HepG2 (cell line): ENCODE measurements around the gene ASAP2. TPM values are rescaled to one million over a fixed set of nuclear protein-coding genes. Genes with fewer than 3 reads are reported as not detected.

Experiments used
- ATAC-seq: fragments of 200-7000 bp; cut with Tn5 transposase; 3 replicates; pipeline ENCODE4 v1.9.1; 2020; ENCODE audit warnings: mild to moderate bottlenecking, moderate library complexity
- BruUV-seq: library from RNA; stranded (reverse); fragments of 400-500 nt; replicated peaks from 2 replicates; lab custom pipeline; 2021; lab: Mats Ljungman, UMichigan
- CTCF ChIA-PET: fragments of 300-600 bp; formaldehyde crosslinking; extraction: SDS; loops from one replicate; lab custom pipeline; 2021; ENCODE audit warnings: low total read pairs, inconsistent platforms, low intra/inter-chr PET ratio; lab: Yijun Ruan, JAX
- POLR2A ChIA-PET: fragments of 350-600 bp; sonication (Branson Sonifier 250); formaldehyde crosslinking; loops from one replicate; lab custom pipeline; 2020; ENCODE audit warnings: antibody characterized with exemption, inconsistent platforms; lab: Yijun Ruan, JAX
- DNase-seq: peaks from one replicate; pipeline ENCODE4 v3.0.0-alpha.2; 2015; ENCODE audit warnings: low spot score
- FAIRE-seq: peaks from 3 replicates; lab custom pipeline; 2011; peaks lifted over from hg19 to GRCh38; lab: Jason Lieb, UNC
- H2AFZ ChIP-seq: one replicate; pipeline ENCODE4 v1.6.1; 2011; ENCODE audit warnings: low read length, inconsistent platforms
- H3K27ac ChIP-seq: fragments of 300-600 bp; 3 replicates; pipeline ENCODE4 v1.8.0; 2011; ENCODE audit warnings: mixed run types, mild to moderate bottlenecking, mixed read lengths, low read length, inconsistent platforms; ENCODE audit not compliant: insufficient read depth; ENCODE audit errors: extremely low read length
- H3K27me3 ChIP-seq, 2 experiments: fragments of 200-600 bp in 1 of 2; 2 replicates in 1 of 2; 3 replicates in 1 of 2; pipeline versions ENCODE4 v1.6.0 to v1.8.0; 2011; ENCODE audit warnings: low read length in 2 of 2, mild to moderate bottlenecking in 2 of 2, moderate library complexity in 2 of 2, inconsistent platforms in 1 of 2; ENCODE audit not compliant: insufficient read depth in 2 of 2, control insufficient read depth in 1 of 2
- H3K36me3 ChIP-seq, 2 experiments: fragments of 200-600 bp in 1 of 2; replicated peaks in 1 of 2; 2 replicates in 1 of 2; 3 replicates in 1 of 2; pipeline versions ENCODE4 v1.5.1 to v1.8.0; 2011; ENCODE audit warnings: low read length in 2 of 2, inconsistent platforms in 1 of 2; ENCODE audit not compliant: insufficient read depth in 2 of 2, control insufficient read depth in 1 of 2
- H3K4me1 ChIP-seq: 2 replicates; pipeline ENCODE4 v1.5.1; 2012; ENCODE audit warnings: low read length, inconsistent platforms; ENCODE audit not compliant: insufficient read depth
- H3K4me2 ChIP-seq: 2 replicates; pipeline ENCODE4 v1.6.0; 2011; ENCODE audit warnings: low read depth, low read length, inconsistent platforms
- H3K4me3 ChIP-seq, 3 experiments: fragments of 200-600 bp in 1 of 3; sonication (generic), shearing (Covaris generic) in 1 of 3; replicated peaks in 1 of 3; 2 replicates each; pipeline ENCODE4 v1.5.1; 2011 to 2016; ENCODE audit warnings: low read length in 3 of 3, inconsistent platforms in 2 of 3, low read depth in 2 of 3, mild to moderate bottlenecking in 2 of 3, control low read depth in 1 of 3, mixed read lengths in 1 of 3; ENCODE audit not compliant: insufficient read depth in 1 of 3
- H3K79me2 ChIP-seq: one replicate; pipeline ENCODE4 v1.6.1; 2011; ENCODE audit warnings: low read length, inconsistent platforms; ENCODE audit not compliant: insufficient read depth
- H3K9ac ChIP-seq: 2 replicates; pipeline ENCODE4 v1.6.0; 2011; ENCODE audit warnings: mild to moderate bottlenecking, low read depth, low read length, inconsistent platforms; ENCODE audit not compliant: insufficient read depth
- H3K9me3 ChIP-seq: 2 replicates; pipeline ENCODE4 v1.5.1; 2012; ENCODE audit warnings: mild to moderate bottlenecking, low read length
- H4K20me1 ChIP-seq: 2 replicates; pipeline ENCODE4 v1.6.0; 2011; ENCODE audit warnings: inconsistent platforms, mild to moderate bottlenecking, low read length, moderate library complexity; ENCODE audit not compliant: insufficient read depth
- ARNT2 ChIP-seq: sonication (generic); formaldehyde crosslinking; IDR thresholded peaks from 2 replicates; pipeline ENCODE4 v1.8.0; 2022; ENCODE audit warnings: mild to moderate bottlenecking, low read depth, missing genetic modification reagents, moderate library complexity
- CBFB ChIP-seq: sonication (generic); formaldehyde crosslinking; IDR thresholded peaks from 2 replicates; pipeline ENCODE4 v1.4.0; 2020; ENCODE audit warnings: missing genetic modification reagents
- NR2F6 ChIP-seq, 2 experiments: IDR thresholded peaks; 2 replicates each; pipeline ENCODE4 v1.6.1; 2016; ENCODE audit warnings: antibody characterized with exemption in 1 of 2, mild to moderate bottlenecking in 1 of 2
- SOX13 ChIP-seq, 3 experiments: fragments of 450-650 bp in 1 of 3; sonication (generic) in 1 of 3; formaldehyde crosslinking in 1 of 3; IDR thresholded peaks in 2 of 3; conservative IDR thresholded peaks in 1 of 3; 2 replicates each; pipeline versions ENCODE4 v1.5.0 to v1.6.1; 2016 to 2020; ENCODE audit warnings: antibody characterized with exemption in 1 of 3, mild to moderate bottlenecking in 1 of 3, missing compliant biosample characterization in 1 of 3, missing genetic modification reagents in 1 of 3, moderate library complexity in 1 of 3
- STAT6 ChIP-seq: sonication (generic); formaldehyde crosslinking; IDR thresholded peaks from 2 replicates; pipeline ENCODE4 v1.4.0; 2020; ENCODE audit warnings: missing genetic modification reagents, mild to moderate bottlenecking, borderline replicate concordance
- THAP11 ChIP-seq: IDR thresholded peaks from 2 replicates; pipeline ENCODE4 v1.6.1; 2016; ENCODE audit warnings: missing biosample characterization, missing genetic modification reagents
- TMF1 ChIP-seq: sonication (generic); formaldehyde crosslinking; IDR thresholded peaks from 2 replicates; pipeline ENCODE4 v1.8.1; 2022; ENCODE audit warnings: low read depth, missing genetic modification reagents
- ZNF609 ChIP-seq: sonication (generic); formaldehyde crosslinking; IDR thresholded peaks from 2 replicates; pipeline ENCODE4 v1.4.0; 2020; ENCODE audit warnings: mild to moderate bottlenecking, missing genetic modification reagents, borderline replicate concordance
- ZNF737 ChIP-seq: sonication (generic); formaldehyde crosslinking; IDR thresholded peaks from 2 replicates; pipeline ENCODE4 v1.5.0; 2020; ENCODE audit warnings: missing genetic modification reagents, mild to moderate bottlenecking, borderline replicate concordance
- ZNF781 ChIP-seq: sonication (generic); formaldehyde crosslinking; IDR thresholded peaks from 2 replicates; pipeline ENCODE4 v1.5.1; 2020; ENCODE audit warnings: borderline replicate concordance, mild to moderate bottlenecking, missing genetic modification reagents; ENCODE audit errors: not compliant biosample characterization
- WGBS: methylation state at CpG from one replicate; pipeline ENCODE4 v1.1.6; 2017; ENCODE audit warnings: low lambda C conversion rate; 5-methylcytosine and 5-hydroxymethylcytosine counted together
- in situ Hi-C: cut with HindIII; loops from 2 replicates; pipeline ENCODE4 v1.10.0; 2017; ENCODE audit warnings: low pct_unique_long_range_greater_than_20kb; ENCODE audit not compliant: extremely low pct_ligation_motif_present
- intact Hi-C: fragments of 100-400 bp; cut with micrococcal nuclease; formaldehyde crosslinking; loops from one replicate; pipeline ENCODE4 v1.10.0; 2022; ENCODE audit not compliant: unreplicated experiment
- polyA plus RNA-seq, 8 experiments: library from polyadenylated mRNA; depleted of rRNA in 3 of 8; stranded (reverse) in 7 of 8; unstranded in 1 of 8; fragments of >200 nt; fragmentation: Illumina TruSeq in 4 of 8; extraction: Trizol in 4 of 8; gene quantifications; 2 replicates each; pipeline versions ENCODE4 v1.2.1 to v1.2.3, GENCODE V29; 2011 to 2016; ENCODE audit warnings: low read depth in 4 of 8, missing spikeins in 1 of 8, mixed read lengths in 1 of 8; ENCODE audit not compliant: insufficient read depth in 1 of 8
- total RNA-seq, 5 experiments: library from RNA; depleted of rRNA; stranded (reverse); fragments of >200 nt; fragmentation: Illumina TruSeq; extraction: Trizol; gene quantifications; 2 replicates each; pipeline ENCODE4 v1.2.3, GENCODE V29; 2016; ENCODE audit warnings: low read depth in 1 of 5
- TF ChIP-seq, protein P1 (sequence below): sonication (generic); formaldehyde crosslinking; IDR thresholded peaks from 2 replicates; pipeline ENCODE4 v1.4.0; 2020; ENCODE audit warnings: missing genetic modification reagents
- TF ChIP-seq, protein P2 (sequence below): sonication (generic); formaldehyde crosslinking; IDR thresholded peaks from 2 replicates; pipeline ENCODE4 v1.4.0; 2020; ENCODE audit warnings: missing genetic modification reagents, borderline replicate concordance

ASAP2 gene
- total and polyA plus RNA-seq, 2 of the 13 experiments (the other 11 are each of a cell fraction or from before 2014, with no cell fraction given): 7.3 to 22.3 TPM

DNA sequence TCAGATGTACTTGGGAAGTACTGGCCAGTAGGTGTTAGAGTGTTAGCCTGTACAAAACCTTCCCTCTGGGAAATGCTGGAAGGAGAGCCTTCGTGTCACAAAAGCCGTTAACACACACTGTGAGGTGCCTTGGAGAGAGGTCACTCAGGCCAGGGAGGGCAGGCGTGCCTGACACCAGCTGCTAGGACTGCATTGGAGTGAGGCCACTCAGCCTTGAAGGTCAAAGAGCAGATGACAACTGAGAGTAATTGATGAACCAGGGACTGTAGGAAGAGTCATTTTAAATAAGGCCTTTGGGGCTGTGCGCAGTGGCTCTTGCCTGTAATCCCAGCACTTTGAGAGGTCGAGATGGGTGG lies 45.4 kb downstream of the ASAP2 start:
- no peak overlapping the region for H3K27ac ChIP-seq
- no peak overlapping the region for H3K9ac ChIP-seq
- H3K4me1 ChIP-seq: peaks cover 40% of the 10 kb centered on the region
- no peak for TF ChIP-seq ZNF609
- TF ChIP-seq NR2F6 (IDR thresholded peaks at IDR 0.05): peak; percentile 84
- peak; percentile 84; the same call in 1 of the 2 replicates for TF ChIP-seq NR2F6 (CRISPR knock-in tag; IDR thresholded peaks at IDR 0.05)
- TF ChIP-seq, protein P1, sequence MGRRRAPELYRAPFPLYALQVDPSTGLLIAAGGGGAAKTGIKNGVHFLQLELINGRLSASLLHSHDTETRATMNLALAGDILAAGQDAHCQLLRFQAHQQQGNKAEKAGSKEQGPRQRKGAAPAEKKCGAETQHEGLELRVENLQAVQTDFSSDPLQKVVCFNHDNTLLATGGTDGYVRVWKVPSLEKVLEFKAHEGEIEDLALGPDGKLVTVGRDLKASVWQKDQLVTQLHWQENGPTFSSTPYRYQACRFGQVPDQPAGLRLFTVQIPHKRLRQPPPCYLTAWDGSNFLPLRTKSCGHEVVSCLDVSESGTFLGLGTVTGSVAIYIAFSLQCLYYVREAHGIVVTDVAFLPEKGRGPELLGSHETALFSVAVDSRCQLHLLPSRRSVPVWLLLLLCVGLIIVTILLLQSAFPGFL: no peak
- TF ChIP-seq CBFB (CRISPR knock-in tag): no peak
- no peak for TF ChIP-seq THAP11 (CRISPR knock-in tag)
- no peak for TF ChIP-seq ZNF781
- TF ChIP-seq STAT6: no peak
- no peak for TF ChIP-seq ARNT2 (CRISPR knock-in tag)
- no peak for TF ChIP-seq TMF1 (CRISPR knock-in tag)
- no peak for TF ChIP-seq ZNF737
- TF ChIP-seq SOX13 (IDR thresholded peaks at IDR 0.05): no peak
- TF ChIP-seq SOX13 (CRISPR knock-in tag; conservative IDR thresholded peaks at IDR 0.05 in 1 of 2, IDR thresholded peaks at IDR 0.05 in 1 of 2): 0 out of 4 replicates have a peak, but pooled peaks of 1 of the 2 experiments have one; percentile 28
- TF ChIP-seq, protein P2, sequence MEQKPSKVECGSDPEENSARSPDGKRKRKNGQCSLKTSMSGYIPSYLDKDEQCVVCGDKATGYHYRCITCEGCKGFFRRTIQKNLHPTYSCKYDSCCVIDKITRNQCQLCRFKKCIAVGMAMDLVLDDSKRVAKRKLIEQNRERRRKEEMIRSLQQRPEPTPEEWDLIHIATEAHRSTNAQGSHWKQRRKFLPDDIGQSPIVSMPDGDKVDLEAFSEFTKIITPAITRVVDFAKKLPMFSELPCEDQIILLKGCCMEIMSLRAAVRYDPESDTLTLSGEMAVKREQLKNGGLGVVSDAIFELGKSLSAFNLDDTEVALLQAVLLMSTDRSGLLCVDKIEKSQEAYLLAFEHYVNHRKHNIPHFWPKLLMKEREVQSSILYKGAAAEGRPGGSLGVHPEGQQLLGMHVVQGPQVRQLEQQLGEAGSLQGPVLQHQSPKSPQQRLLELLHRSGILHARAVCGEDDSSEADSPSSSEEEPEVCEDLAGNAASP (CRISPR knock-in tag): peak; percentile 38; the same call in 1 of the 2 replicates

More for the DNA sequence above, 45.4 kb downstream of the ASAP2 start:
- H3K9me3 ChIP-seq: no peaks in the 10 kb centered on the region
- FAIRE-seq (peak; percentile 64), ATAC-seq (peak; percentile 81), DNase-seq (no peak)
- in situ Hi-C loops (no loop called here), intact Hi-C loops (no loop called here)
- WGBS: 54% methylated on average over 5 of the region's 5 CpGs
- H3K4me2 ChIP-seq: no peak overlapping the region
- H3K27me3 ChIP-seq: no peaks in the 10 kb centered on the region
- H3K36me3 ChIP-seq: no peaks in the 10 kb centered on the region
- H3K4me3 ChIP-seq: no peak overlapping the region
- peaks cover 41% of the 10 kb centered on the region for H3K79me2 ChIP-seq
- no peak overlapping the region for H2AFZ ChIP-seq
- H4K20me1 ChIP-seq: no peaks in the 10 kb centered on the region
- ChIA-PET CTCF (no interaction called here), POLR2A (interaction anchor here (0.7 to 1.4 kb wide), 2 partner anchors 18 to 534 kb away, joined by 3 to 14 read pairs; no protein-coding TSS in a partner anchor)
- no TSS peak for BruUV-seq
